ENCODE measurements around the gene KCNN1.

KCNN1 gene

DNA sequence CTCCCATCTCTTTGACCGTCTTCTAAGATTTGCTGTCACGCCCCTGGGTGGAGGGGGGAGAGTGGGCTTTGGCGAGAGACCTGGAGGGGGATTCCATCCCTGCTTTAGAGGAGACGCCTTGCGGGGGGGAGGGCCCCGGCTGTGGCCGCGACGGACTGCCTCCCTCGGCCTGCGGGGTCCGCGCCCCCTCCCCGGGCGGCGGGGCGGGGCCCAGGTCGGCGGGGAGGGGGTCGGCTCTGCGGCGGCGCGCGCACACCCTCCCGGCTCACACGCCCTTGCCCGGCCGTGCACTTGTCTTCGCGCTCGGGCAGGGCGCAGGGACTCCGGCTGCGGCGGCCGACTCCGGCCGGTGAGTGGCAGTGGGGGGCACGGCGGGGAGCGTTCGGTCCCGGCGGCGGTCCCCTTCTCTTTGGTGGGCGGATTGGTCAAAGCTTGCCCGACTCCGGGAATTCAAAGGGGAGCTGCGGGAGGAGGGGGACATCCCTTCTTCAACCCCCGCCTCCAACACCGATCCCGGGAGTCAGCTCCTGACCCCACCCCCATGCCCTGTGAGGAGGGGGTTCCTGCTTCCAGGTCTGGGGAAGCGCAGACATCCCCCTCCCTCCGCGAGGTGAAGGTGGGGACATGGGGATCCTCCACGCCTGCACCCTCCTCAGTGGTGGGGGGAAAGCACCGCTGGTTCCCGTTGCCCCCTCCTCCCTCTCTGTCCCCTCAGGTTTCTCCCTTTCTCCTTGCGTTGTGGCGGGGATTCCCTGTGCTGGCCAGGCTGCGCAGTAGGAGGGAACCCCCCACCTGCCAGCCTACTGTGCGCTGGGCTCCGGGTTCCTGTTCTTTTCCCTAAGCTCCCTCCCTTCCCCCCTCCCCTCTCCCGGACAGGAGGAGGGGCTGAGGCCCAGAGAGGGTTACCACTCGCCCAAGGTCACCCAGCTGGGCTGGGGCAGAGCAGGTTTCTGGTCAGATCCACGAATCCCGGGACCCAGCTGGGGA is 14.6 kb upstream of the KCNN1 start:
- Mint-ChIP-seq H3K9me3 (no peaks in the 10 kb centered on the region), H3K27me3 (peaks cover 30 to 47% of the 10 kb centered on the region in 2 donors), H3K36me3 (peaks cover 0 to 2% of the 10 kb centered on the region in 2 donors), H3K4me3 (peak overlapping the region; percentile 74 to 78), H3K27ac (peak overlapping the region; percentile 81), H3K4me1 (peaks cover 43 to 53% of the 10 kb centered on the region in 2 donors)
- DNase-seq: no peak
- ATAC-seq (replicated peaks): no peak

DNA sequence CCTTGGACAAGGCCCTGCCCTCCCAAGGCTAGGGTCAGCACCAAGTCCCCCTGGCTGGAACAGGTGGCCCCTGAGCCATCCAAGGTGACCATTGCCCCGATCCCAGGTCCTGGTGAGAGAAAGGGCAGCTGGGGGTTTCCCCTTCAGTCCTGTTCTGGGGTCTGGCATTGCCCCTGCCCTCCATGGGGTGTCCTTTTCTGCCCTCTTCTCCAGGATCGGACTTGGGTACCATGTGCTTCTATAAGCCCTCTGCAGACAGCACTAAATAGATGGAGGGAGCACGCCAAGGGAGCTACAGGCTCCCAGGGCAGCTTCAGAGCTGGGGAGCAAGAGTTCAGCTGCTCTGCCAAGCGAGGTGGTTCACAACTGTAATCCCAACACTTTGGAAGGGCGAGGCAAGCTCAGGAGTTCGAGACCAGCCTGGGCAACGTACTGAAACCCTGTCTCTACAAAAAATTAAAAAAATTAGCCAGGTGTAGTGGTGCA is 13.5 kb upstream of the KCNN1 start:
- no peak for ATAC-seq (replicated peaks)
- Mint-ChIP-seq H3K27ac (no peak overlapping the region), H3K9me3 (no peaks in the 10 kb centered on the region), H3K27me3 (peaks cover 37 to 55% of the 10 kb centered on the region in 2 donors), H3K36me3 (no peaks in the 10 kb centered on the region), H3K4me1 (peaks cover 41 to 50% of the 10 kb centered on the region in 2 donors), H3K4me3 (peak overlapping the region; percentile 26 to 52)
- no peak for DNase-seq

DNA sequence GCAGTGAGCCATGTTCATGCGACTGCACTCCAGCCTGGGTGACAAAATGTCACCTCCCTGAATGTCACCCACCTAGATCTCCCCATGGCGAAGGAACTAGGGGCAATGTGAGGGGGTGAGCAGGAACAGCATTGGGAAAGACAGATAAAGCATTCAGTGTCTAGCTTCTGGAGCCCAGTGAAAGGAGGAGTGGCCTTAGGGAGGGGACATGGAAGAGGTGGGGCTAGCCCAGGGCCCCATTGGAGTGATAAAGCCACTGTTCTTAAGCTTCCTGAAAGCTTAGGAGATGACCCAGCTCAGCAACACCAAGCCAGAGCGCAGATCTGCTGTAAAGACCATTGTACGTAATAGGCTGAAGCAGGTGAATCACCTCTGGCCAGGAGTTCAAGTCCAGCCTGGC is 13.0 kb upstream of the KCNN1 start:
- Mint-ChIP-seq H3K9me3 (no peaks in the 10 kb centered on the region), H3K4me3 (no peak overlapping the region), H3K27me3 (peaks cover 37 to 55% of the 10 kb centered on the region in 2 donors), H3K36me3 (no peaks in the 10 kb centered on the region), H3K27ac (no peak overlapping the region), H3K4me1 (peaks cover 39 to 46% of the 10 kb centered on the region in 2 donors)
- ATAC-seq (replicated peaks): no peak
- DNase-seq: no peak

DNA sequence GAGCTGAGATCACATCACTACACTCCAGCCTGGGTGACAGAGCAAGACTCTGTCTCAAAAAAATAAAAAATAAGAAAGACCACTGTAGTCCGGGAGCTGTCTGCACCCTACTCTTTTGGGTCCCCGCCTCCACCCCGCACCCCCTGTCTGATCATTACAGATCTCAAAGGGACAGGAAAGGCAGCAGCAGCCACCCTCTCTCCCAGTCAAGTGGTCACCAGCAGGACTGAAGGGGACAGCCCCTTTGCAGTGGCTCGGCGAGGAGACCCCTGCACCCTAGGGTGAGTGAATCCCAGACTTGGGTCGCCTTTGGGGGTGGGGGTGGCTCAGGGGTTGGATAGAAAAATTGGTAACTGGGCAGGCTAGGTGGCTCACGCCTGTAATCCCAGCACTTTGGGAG is 12.5 kb upstream of the KCNN1 start:
- DNase-seq: no peak
- no peak for ATAC-seq (replicated peaks)
- Mint-ChIP-seq H3K9me3 (no peaks in the 10 kb centered on the region), H3K4me3 (no peak overlapping the region), H3K27me3 (peaks cover 37 to 55% of the 10 kb centered on the region in 2 donors), H3K36me3 (no peaks in the 10 kb centered on the region), H3K27ac (peak overlapping the region; percentile 42), H3K4me1 (peaks cover 33 to 40% of the 10 kb centered on the region in 2 donors)

DNA sequence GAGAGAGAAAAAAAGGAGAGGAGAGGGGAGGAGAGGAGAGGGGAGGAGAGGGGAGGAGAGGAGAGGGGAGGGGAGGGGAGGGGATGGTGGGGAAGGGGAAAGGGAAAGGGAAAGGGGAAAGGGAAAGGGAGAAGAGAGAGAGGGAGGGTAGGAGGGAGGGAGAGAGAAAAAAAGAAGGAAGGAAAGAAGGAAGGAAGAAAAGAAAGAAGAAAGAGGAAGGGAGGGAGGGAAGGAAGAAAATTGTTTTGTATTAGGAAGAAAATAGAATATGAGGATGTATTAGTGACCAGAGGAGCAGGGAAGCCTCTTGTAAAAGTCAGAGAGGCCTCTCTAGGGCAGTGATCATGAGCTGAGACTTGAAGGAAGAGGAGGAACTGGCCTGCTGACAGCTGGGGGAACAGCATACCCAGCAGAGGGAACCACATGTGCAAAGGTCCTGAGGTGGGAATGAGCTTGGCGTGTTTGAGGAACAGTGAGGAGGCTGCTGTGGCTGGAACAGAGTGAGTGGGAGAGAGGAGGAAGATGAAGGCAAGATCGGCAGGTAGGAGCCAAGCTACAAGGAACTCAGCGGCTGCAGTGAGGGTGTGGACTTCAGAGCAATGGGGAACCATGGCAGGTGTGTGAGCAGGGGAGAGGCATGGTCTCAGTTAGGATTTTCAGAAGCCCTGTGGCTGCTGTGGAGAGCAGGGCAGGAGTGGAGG is 9.6 kb upstream of the KCNN1 start:
- Mint-ChIP-seq H3K27ac (peak overlapping the region; percentile 16), H3K4me3 (no peak overlapping the region), H3K9me3 (no peaks in the 10 kb centered on the region), H3K4me1 (peaks cover 11 to 13% of the 10 kb centered on the region in 2 donors), H3K36me3 (no peaks in the 10 kb centered on the region), H3K27me3 (peaks cover 32 to 50% of the 10 kb centered on the region in 2 donors)
- no peak for DNase-seq
- no peak for ATAC-seq (replicated peaks)

DNA sequence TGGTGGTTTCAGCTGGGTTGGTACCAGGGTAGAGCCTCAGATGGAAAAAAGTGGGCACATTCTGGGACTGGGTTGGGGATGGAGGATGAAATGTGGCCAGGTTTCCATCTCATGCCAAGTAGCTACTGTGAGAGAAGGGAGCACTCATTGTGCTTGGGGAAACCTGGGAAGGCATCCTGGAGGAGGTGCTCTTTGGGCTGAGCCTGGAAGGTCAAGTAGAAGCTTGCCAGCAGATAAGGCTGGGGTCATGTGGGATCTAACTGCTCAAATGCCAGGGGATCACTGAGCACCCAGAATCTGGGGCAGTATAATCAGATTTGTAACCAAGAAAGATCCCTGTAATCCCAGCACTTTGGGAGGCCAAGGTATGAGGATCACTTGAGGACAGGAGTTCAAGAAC is 9.0 kb upstream of the KCNN1 start:
- Mint-ChIP-seq H3K27ac (no peak overlapping the region), H3K4me1 (peaks cover 7 to 8% of the 10 kb centered on the region in 2 donors), H3K36me3 (no peaks in the 10 kb centered on the region), H3K27me3 (peaks cover 28 to 44% of the 10 kb centered on the region in 2 donors), H3K9me3 (no peaks in the 10 kb centered on the region), H3K4me3 (no peak overlapping the region)
- ATAC-seq (replicated peaks) (no peak), DNase-seq (no peak)

DNA sequence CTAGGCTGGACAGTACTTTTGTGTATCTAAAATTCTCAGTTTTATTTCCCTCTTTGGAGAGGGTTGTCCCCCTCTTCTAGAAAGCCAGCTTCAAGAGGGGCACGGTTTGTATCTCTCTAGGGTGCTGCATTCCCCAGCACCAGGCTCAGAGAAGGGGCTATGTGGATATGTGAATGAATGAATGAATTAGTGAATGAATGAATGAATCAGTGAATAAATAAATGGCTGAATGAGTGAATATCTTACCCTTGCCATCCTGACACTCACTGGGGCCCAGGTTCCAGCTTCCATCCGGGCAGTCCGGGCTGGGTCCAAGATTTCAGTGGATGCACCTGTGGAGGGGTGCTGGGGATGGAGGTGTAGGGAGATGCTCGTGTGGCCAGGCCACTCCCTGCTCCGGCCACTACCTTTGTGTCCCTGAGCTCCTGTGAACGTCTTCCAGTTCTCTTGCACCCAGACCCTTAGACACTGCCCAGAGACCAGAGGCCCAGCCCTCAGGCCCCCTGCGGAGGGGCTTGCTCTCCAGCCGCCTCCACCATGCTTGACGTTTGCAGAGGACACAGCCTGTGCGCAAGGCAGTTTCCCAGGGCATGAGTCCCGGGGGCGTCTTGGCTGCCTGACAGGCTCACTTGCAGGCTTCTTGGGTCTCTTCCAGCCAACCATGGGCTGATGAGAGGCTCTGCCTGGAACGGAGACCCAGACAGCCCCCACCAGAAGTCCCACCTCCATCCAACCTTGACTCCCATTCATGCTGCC is 2.8 kb upstream of the KCNN1 start:
- Mint-ChIP-seq H3K4me1 (peaks cover 8 to 18% of the 10 kb centered on the region in 2 donors), H3K27ac (no peak overlapping the region), H3K27me3 (peaks cover 43 to 60% of the 10 kb centered on the region in 2 donors), H3K9me3 (no peaks in the 10 kb centered on the region), H3K36me3 (no peaks in the 10 kb centered on the region), H3K4me3 (no peak overlapping the region)
- ATAC-seq (replicated peaks) (no peak), DNase-seq (no peak)

DNA sequence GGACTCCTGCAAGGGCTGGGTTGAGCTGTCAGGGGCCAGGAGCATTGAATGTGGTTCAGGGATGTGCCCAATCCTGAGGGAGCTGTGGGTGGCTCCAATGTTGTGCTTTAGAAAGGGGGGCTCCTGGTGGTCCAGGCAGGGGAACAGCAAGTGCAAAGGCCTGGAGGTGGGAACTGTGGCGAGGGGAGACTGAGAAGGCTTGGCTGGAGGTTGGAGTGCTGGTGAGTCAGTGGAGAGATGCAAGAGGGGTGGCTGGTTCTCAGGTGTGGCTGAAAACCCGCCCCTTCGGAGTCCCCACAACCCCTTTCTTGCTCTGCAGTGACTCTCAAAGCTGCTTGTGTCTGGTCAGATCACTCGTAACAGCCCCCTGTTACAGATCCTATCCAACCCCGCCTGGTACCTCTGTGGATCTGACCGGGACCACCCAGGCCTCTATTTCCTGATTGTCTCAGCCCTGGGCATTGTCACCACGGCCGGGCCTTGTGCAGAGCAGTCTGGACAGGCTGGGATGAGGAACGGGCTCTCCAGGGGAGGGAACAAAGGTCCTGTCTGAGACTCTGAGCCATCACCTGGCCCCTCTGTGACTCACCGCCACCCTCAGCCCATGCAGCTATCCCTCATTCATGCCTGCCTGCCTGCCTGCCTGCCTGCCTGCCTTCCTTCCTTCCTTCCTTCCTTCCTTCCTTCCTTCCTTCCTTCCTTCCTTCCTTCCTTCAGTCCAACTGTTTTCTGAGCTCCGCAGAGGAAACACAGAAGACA is 1.4 kb upstream of the KCNN1 start:
- peaks cover 43 to 65% of the 10 kb centered on the region in 2 donors for H3K27me3 Mint-ChIP-seq
- no peaks in the 10 kb centered on the region for H3K36me3 Mint-ChIP-seq
- H3K4me1 Mint-ChIP-seq: peaks cover 8 to 18% of the 10 kb centered on the region in 2 donors
- H3K27ac Mint-ChIP-seq: no peak overlapping the region
- no peak overlapping the region for H3K4me3 Mint-ChIP-seq
- H3K9me3 Mint-ChIP-seq: no peaks in the 10 kb centered on the region
- ATAC-seq (replicated peaks) (peak in 1 of 2 donors; percentile 25), DNase-seq (no peak)

DNA sequence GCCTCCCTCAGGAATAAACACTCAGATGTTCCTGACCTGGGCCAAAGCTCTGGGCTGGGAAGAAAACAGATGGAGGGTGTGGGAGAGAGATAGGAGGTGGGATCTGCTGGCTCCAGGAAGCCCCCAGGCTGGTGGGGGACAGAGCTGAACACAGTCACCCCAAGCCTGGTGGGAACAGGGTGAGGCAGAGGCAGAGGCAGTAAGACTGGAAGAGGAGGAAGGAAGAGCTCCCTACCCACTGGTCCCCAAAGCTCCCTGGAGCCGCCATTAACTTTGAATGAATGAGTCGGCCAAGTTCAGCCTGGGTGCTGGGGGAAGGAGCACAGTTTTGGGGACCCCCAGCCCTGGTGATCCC is 801 bp upstream of the KCNN1 start:
- H3K4me3 Mint-ChIP-seq: no peak overlapping the region
- peaks cover 43 to 65% of the 10 kb centered on the region in 2 donors for H3K27me3 Mint-ChIP-seq
- ATAC-seq (replicated peaks) (no peak), DNase-seq (no peak)
- no peak overlapping the region for H3K27ac Mint-ChIP-seq
- peaks cover 8 to 18% of the 10 kb centered on the region in 2 donors for H3K4me1 Mint-ChIP-seq
- H3K9me3 Mint-ChIP-seq: no peaks in the 10 kb centered on the region
- no peaks in the 10 kb centered on the region for H3K36me3 Mint-ChIP-seq

DNA sequence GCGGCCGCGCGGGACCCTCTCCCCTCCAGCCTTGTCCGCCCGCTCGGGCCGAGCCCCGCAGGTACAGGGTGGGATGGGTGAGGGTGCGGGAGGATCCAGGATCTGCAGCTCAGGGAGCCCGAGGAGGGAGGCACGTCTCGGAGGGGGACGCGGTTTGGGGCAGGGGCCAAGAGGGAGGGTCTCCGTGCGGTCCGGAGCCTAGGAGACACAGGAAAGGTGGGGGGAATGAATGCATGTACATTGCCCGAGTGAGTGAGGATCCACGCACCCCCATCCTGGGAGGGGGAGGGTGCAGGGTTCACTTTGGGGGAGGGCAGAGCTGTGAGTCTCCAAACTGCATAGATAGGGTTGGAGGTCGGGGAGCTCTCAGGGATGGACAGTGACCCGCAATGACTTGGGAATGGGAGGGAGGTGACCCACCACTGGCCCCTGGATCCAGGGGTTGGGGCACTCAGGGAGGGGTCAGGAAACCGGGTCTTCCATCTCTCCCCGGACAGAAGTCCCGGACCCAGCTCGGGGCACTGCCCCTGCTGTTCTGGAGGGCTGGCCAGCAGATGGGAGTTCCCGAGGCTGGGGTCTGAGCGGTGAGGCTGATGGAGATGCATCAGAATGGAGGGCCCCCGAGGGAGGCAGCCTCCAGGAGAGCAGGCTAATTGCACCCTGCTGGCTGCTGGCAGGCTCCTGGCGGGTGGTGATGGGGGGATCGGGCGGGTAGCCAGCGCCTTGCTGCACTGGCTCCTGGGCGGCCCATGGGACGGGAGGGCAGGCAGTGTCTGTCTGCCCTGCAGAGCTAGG is 547 bp downstream of the KCNN1 start:
- H3K27ac Mint-ChIP-seq: peak overlapping the region; percentile 82
- ATAC-seq (replicated peaks) (no peak), DNase-seq (no peak)
- peak overlapping the region; percentile 52 to 67 for H3K4me3 Mint-ChIP-seq
- H3K4me1 Mint-ChIP-seq: peaks cover 8 to 18% of the 10 kb centered on the region in 2 donors
- no peaks in the 10 kb centered on the region for H3K9me3 Mint-ChIP-seq
- H3K27me3 Mint-ChIP-seq: peaks cover 43 to 59% of the 10 kb centered on the region in 2 donors
- no peaks in the 10 kb centered on the region for H3K36me3 Mint-ChIP-seq

DNA sequence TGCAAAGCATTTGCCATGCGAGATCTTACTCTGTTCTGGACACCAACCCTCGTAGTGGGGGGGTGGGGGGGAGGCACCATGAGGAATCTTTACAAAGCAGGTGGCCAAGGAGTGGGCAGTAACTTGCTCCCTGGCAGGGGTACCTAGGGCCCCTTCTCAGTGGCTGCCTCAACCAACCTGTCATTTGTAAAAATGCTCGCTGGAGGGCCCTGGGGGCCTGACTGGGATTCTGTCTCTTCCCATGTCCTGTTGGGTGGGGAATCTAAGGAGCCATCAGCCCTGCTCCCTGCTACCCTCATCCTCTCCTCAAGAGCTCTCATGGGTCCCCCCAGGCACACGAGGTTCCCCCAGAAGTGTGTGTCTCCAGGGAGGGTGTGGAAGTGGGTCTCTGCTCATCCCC is 1.5 kb downstream of the KCNN1 start:
- peaks cover 8 to 18% of the 10 kb centered on the region in 2 donors for H3K4me1 Mint-ChIP-seq
- no peaks in the 10 kb centered on the region for H3K9me3 Mint-ChIP-seq
- H3K27ac Mint-ChIP-seq: no peak overlapping the region
- no peaks in the 10 kb centered on the region for H3K36me3 Mint-ChIP-seq
- no peak for DNase-seq
- H3K4me3 Mint-ChIP-seq: no peak overlapping the region
- ATAC-seq (replicated peaks): no peak
- H3K27me3 Mint-ChIP-seq: peaks cover 42 to 56% of the 10 kb centered on the region in 2 donors

DNA sequence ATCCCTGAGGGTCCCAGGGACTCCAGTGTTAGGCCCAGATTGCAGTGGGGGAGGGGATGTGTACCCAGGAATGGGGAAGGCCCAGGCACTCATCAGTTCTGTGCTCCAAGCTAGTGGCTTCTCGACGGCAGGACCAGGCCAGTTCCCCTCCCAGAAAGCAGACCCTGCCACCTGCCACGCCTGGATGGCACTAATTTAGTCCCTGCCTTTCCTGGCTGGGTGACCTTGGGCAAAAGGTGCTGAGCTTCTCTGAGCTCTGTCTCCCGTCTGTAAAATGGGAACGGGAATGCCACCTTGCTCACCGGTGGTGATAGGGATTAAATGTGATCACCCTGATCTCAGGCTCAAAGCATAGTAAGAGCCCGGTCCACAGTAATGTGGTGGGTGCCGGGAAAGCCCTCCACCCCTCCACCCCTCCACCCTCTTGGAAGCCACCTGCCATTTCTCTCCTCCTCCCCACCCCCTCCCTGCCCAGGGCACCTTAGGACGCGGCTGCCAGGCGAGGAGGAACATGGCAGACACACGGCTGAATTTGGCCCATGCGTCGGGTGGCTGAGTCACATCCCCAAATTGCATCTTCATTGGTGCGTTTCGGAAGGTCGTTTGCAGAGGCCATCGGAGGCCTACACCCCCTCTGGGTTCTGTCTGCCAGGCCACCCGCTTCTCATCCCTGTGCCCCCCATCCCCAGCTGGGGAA is 2.3 kb downstream of the KCNN1 start:
- H3K27ac Mint-ChIP-seq: no peak overlapping the region
- DNase-seq: no peak
- no peaks in the 10 kb centered on the region for H3K9me3 Mint-ChIP-seq
- ATAC-seq (replicated peaks): no peak
- peaks cover 8 to 18% of the 10 kb centered on the region in 2 donors for H3K4me1 Mint-ChIP-seq
- H3K4me3 Mint-ChIP-seq: no peak overlapping the region
- H3K36me3 Mint-ChIP-seq: no peaks in the 10 kb centered on the region
- peaks cover 34 to 47% of the 10 kb centered on the region in 2 donors for H3K27me3 Mint-ChIP-seq

All from stimulated activated naive B cell treated with anti-CD40 and anti-IgM and Interleukin-4, amounts not matched to agents 10 μg/mL and 1 μg/mL and 100 μg/mL, for 72 hours (primary cell).